ENCODE data around the gene CAV1. TPM values are rescaled to one million over a fixed set of nuclear protein-coding genes. Genes with fewer than 3 reads are reported as not detected.
A peak's percentile ranks its signal among the peaks of the same experiment; 100 is the strongest.

The CAV1 gene
- polyA plus RNA-seq, 1 donor (not counting 4 experiments of a cell fraction or from before 2014, with no cell fraction given): 2,905 TPM

GRCh38 chr7:116569737-116570136 is 44.9 kb downstream of the CAV1 start:
- peak; percentile 76 for DNase-seq (ENCODE audit: low read depth, low spot score)

GRCh38 chr7:116570306-116570705 is 45.5 kb downstream of the CAV1 start:
- Histone ChIP-seq H3K79me2 (ENCODE audit: control insufficient read depth, insufficient read depth, low read length) (no peaks in the 10 kb centered on the region), H2AFZ (ENCODE audit: control insufficient read depth, low read length) (peak overlapping the region; percentile 39), H3K27ac (ENCODE audit: control insufficient read depth, insufficient read depth, low read length) (peak overlapping the region; percentile 75), H3K4me3 (ENCODE audit: control insufficient read depth in 2 of 3, extremely low read depth in 1 of 3, insufficient read depth in 2 of 3, low read depth in 1 of 3, low read length in 3 of 3) (no peak overlapping the region), H3K4me1 (ENCODE audit: control insufficient read depth, extremely low read depth, insufficient read depth, low read length) (peaks cover 31% of the 10 kb centered on the region), H4K20me1 (ENCODE audit: control insufficient read depth, extremely low read depth, insufficient read depth, low read length) (no peaks in the 10 kb centered on the region), H3K9ac (ENCODE audit: control insufficient read depth, extremely low read depth, insufficient read depth, low read length) (no peak overlapping the region), H3K9me1 (ENCODE audit: control insufficient read depth, extremely low read depth, insufficient read depth, low read length) (no peaks in the 10 kb centered on the region), H3K36me3 (ENCODE audit: control insufficient read depth in 2 of 2, extremely low read depth in 1 of 2, insufficient read depth in 2 of 2, low read length in 2 of 2) (no peaks in the 10 kb centered on the region), H3K9me3 (ENCODE audit: control insufficient read depth, low read depth, low read length) (no peaks in the 10 kb centered on the region), H3K4me2 (ENCODE audit: control insufficient read depth, extremely low read depth, insufficient read depth, low read depth, low read length) (peak overlapping the region; percentile 65), H3K27me3 (ENCODE audit: control insufficient read depth, extremely low read depth, insufficient read depth, low read length) (no peaks in the 10 kb centered on the region)
- no peak for TF ChIP-seq CTCF (optimal IDR thresholded peaks at IDR 0.05 in 1 of 3, IDR thresholded peaks at IDR 0.05 in 1 of 3, conservative IDR thresholded peaks at IDR 0.05 in 1 of 3; ENCODE audit: extremely low read depth in 1 of 3, insufficient read depth in 2 of 3, low read length in 3 of 3)
- no peak for TF ChIP-seq EZH2 (IDR thresholded peaks at IDR 0.05; ENCODE audit: low read length)
- dilution Hi-C loops (cut with MboI; ENCODE audit: extremely low pct_ligation_motif_present, low sequenced_read_pairs): no loop called here
- FAIRE-seq (peak; percentile 79), DNase-seq (ENCODE audit: low read depth, low spot score) (no peak)

More at GRCh38 chr7:116569737-116570136, 44.9 kb downstream of the CAV1 start:
- no peaks in the 10 kb centered on the region for H3K9me3 ChIP-seq (ENCODE audit: control insufficient read depth, low read depth, low read length)
- no peaks in the 10 kb centered on the region for H3K27me3 ChIP-seq (ENCODE audit: control insufficient read depth, extremely low read depth, insufficient read depth, low read length)
- FAIRE-seq: peak; percentile 94
- H3K9ac ChIP-seq (ENCODE audit: control insufficient read depth, extremely low read depth, insufficient read depth, low read length): no peak overlapping the region
- no peaks in the 10 kb centered on the region for H4K20me1 ChIP-seq (ENCODE audit: control insufficient read depth, extremely low read depth, insufficient read depth, low read length)
- peak overlapping the region; percentile 63 for H3K4me2 ChIP-seq (ENCODE audit: control insufficient read depth, extremely low read depth, insufficient read depth, low read depth, low read length)
- H3K4me3 ChIP-seq (ENCODE audit: control insufficient read depth in 2 of 3, extremely low read depth in 1 of 3, insufficient read depth in 2 of 3, low read depth in 1 of 3, low read length in 3 of 3): peak overlapping the region in 1 of 3 experiments; percentile 17
- no peaks in the 10 kb centered on the region for H3K9me1 ChIP-seq (ENCODE audit: control insufficient read depth, extremely low read depth, insufficient read depth, low read length)
- H3K4me1 ChIP-seq (ENCODE audit: control insufficient read depth, extremely low read depth, insufficient read depth, low read length): peaks cover 31% of the 10 kb centered on the region
- TF ChIP-seq EZH2 (IDR thresholded peaks at IDR 0.05; ENCODE audit: low read length) (no peak), CTCF (optimal IDR thresholded peaks at IDR 0.05 in 1 of 3, IDR thresholded peaks at IDR 0.05 in 1 of 3, conservative IDR thresholded peaks at IDR 0.05 in 1 of 3; ENCODE audit: extremely low read depth in 1 of 3, insufficient read depth in 2 of 3, low read length in 3 of 3) (no peak)
- no peaks in the 10 kb centered on the region for H3K79me2 ChIP-seq (ENCODE audit: control insufficient read depth, insufficient read depth, low read length)
- dilution Hi-C loops (cut with MboI; ENCODE audit: extremely low pct_ligation_motif_present, low sequenced_read_pairs): no loop called here
- H2AFZ ChIP-seq (ENCODE audit: control insufficient read depth, low read length): no peak overlapping the region
- H3K27ac ChIP-seq (ENCODE audit: control insufficient read depth, insufficient read depth, low read length): peak overlapping the region; percentile 75
- H3K36me3 ChIP-seq (ENCODE audit: control insufficient read depth in 2 of 2, extremely low read depth in 1 of 2, insufficient read depth in 2 of 2, low read length in 2 of 2): no peaks in the 10 kb centered on the region
